Measurements from ENCODE around the gene LRRC31.
A peak's percentile ranks its signal among the peaks of the same experiment; 100 is the strongest.

Gene LRRC31

GRCh38 chr3:169865176-169865767 lies 4.5 kb downstream of the LRRC31 start:
- FAIRE-seq (no peak), DNase-seq (ENCODE audit: insufficient read length, low spot score) (no peak)

DNA sequence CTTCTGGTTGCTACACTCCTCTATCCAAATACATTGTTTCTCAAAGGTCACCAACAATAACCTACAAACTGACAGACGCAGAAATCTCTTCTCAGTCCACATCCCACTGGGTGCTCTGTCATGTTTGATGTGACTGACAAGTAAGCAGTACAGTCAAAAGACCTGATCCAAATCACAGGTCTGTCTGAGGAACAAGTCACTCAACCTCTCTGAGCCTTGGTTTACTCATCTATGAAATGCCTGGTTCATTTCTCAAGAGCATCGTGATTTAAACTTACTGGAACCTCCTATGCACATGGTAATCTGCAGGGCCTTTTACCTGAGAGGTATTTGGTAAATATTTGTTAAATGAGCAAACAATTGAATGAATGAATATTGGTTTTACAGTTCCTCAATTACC lies 5.5 kb downstream of the LRRC31 start:
- FAIRE-seq (no peak), DNase-seq (ENCODE audit: insufficient read length, low spot score) (no peak)

- DNase-seq (ENCODE audit: insufficient read length, low spot score) (peak; percentile 60), FAIRE-seq (peak; percentile 20)
Observed at GRCh38 chr3:169863458-169863899, 6.3 kb downstream of the LRRC31 start.

DNA sequence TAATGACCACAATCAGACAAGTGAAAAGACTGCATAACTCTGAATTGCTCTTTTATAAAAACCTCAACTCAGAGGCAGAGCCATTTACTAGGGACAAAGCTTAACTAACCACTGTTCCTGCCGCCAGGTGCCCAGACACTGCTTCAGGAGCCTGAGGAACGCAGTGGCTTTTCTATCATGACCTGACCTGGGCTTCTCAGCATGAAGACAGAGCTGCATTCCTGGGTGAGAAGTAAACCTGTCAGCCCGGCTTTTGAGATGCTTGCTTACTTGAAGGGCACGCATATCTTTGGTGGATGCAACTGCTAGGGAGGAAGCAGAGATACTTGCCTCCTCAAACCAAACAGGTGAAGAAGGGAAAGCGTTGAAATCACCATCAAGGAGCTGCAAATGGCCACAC lies 7.9 kb downstream of the LRRC31 start:
- DNase-seq (ENCODE audit: insufficient read length, low spot score) (no peak), FAIRE-seq (no peak)

GRCh38 chr3:169857811-169858210 lies 11.9 kb downstream of the LRRC31 start:
- DNase-seq (ENCODE audit: insufficient read length, low spot score) = no peak
- FAIRE-seq = no peak

- DNase-seq (ENCODE audit: insufficient read length, low spot score) = no peak
- no peak for FAIRE-seq
Observed at GRCh38 chr3:169855514-169855913, 14.2 kb downstream of the LRRC31 start.

- FAIRE-seq = no peak
- no peak for DNase-seq (ENCODE audit: insufficient read length, low spot score)
Observed at GRCh38 chr3:169850618-169851017, 19.1 kb downstream of the LRRC31 start.

- DNase-seq (ENCODE audit: insufficient read length, low spot score) = no peak
- FAIRE-seq = no peak
Observed at GRCh38 chr3:169848741-169849140, 21.0 kb downstream of the LRRC31 start.

- FAIRE-seq = no peak
- DNase-seq (ENCODE audit: insufficient read length, low spot score) = no peak
Observed at GRCh38 chr3:169847896-169848295, 21.8 kb downstream of the LRRC31 start.

GRCh38 chr3:169846458-169847193 lies 23.1 kb downstream of the LRRC31 start:
- peak; percentile 72 for DNase-seq (ENCODE audit: insufficient read length, low spot score)

GRCh38 chr3:169842960-169843359 lies 26.8 kb downstream of the LRRC31 start:
- DNase-seq (ENCODE audit: insufficient read length, low spot score) (no peak), FAIRE-seq (no peak)

More at GRCh38 chr3:169846458-169847193, 23.1 kb downstream of the LRRC31 start:
- FAIRE-seq = no peak

DNA sequence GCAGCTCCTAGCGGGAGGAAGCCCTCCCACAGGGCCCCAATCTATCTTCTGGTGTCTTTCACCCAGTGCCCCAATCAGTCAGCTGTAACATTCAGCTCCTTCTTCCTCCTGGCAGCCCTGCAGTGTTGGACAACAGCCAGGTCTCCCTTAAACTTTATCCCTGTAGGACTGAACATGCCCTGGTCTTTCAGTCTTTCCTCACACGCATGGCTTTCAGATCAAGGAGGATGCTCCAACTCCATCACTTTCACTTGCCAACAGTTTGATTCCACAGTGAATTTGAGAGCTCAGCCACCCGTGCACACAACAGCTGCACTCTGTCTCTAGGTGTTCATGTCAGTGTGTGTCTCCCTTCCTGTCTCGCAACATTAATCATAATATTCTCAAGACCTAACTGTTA lies 28.6 kb downstream of the LRRC31 start:
- no peak for FAIRE-seq
- DNase-seq (ENCODE audit: insufficient read length, low spot score) = no peak

- DNase-seq (ENCODE audit: insufficient read length, low spot score) (no peak), FAIRE-seq (no peak)
Observed at GRCh38 chr3:169838511-169839030, 31.2 kb downstream of the LRRC31 start.

- DNase-seq (ENCODE audit: insufficient read length, low spot score) = no peak
- no peak for FAIRE-seq
Observed at GRCh38 chr3:169836942-169837275, 32.8 kb downstream of the LRRC31 start.

GRCh38 chr3:169836078-169836941 lies 33.4 kb downstream of the LRRC31 start:
- no peak for FAIRE-seq
- no peak for DNase-seq (ENCODE audit: insufficient read length, low spot score)

GRCh38 chr3:169835533-169835932 lies 34.2 kb downstream of the LRRC31 start:
- DNase-seq (ENCODE audit: insufficient read length, low spot score) (no peak), FAIRE-seq (no peak)

DNA sequence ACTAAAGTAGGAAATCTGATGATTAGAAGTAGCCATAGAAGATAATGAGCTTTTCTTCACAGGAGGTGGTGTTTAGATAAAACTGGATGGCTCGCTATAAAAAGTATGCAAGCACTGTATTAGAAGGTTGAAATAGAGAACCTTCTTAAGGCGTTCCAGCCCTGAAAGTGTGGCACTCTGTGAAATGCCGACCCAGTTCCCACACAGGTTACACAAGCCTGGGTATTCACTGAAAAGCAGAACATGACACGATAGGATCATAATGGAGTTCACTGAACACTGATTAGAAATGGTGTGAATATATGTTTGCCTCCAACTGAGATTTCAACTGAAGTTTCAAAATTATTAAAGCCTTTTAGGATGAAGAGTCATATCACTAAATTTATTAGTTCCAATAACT lies 42.0 kb downstream of the LRRC31 start:
- FAIRE-seq = no peak
- no peak for DNase-seq (ENCODE audit: insufficient read length, low spot score)

GRCh38 chr3:169825316-169825715 lies 44.4 kb downstream of the LRRC31 start:
- FAIRE-seq (no peak), DNase-seq (ENCODE audit: insufficient read length, low spot score) (no peak)

DNA sequence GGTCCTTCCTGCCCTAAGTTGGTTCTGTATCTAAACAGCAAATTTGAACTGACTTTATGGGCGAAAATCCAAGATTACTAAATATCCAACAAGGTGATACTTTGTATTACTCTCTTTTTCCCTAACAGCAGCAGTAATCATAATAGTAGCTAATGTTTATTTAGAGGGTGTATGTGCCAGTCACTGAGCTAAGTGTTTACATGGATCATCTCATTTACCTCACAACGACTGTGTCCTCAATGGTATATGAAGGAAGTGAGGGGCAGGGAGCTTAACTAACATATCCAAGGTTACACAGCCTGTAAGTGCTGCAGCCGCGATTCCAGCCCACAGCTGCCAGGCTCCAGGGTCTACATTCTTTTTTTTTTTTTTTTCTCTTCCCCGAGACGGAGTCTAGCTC lies 46.8 kb downstream of the LRRC31 start:
- FAIRE-seq = no peak
- DNase-seq (ENCODE audit: insufficient read length, low spot score) = no peak

DNA sequence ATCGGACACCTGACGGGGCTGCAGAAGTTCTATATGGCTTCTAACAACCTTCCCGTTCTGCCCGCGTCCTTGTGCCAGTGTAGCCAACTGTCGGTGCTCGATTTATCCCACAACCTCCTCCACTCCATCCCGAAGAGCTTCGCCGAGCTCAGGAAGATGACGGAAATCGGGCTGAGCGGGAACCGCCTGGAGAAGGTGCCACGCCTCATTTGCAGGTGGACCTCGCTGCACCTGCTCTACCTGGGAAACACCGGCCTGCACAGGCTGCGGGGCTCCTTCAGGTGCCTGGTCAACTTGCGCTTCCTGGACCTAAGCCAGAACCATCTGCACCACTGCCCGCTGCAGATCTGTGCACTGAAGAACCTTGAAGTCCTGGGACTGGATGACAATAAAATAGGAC lies 47.2 kb downstream of the LRRC31 start:
- DNase-seq (ENCODE audit: insufficient read length, low spot score) = no peak
- no peak for FAIRE-seq

GRCh38 chr3:169822091-169822490 lies 47.6 kb downstream of the LRRC31 start:
- DNase-seq (ENCODE audit: insufficient read length, low spot score) = no peak
- FAIRE-seq = no peak

Data from HTR-8/SVneo (cell line).